NOMO-1 treated with dmso at 0.1 percent for 144 hours (cell line): Measurements from ENCODE around the gene PERM1.
"Not testable (repeated sequence)": the region's sequence is repeated elsewhere in the genome, so short reads cannot be mapped to it uniquely, and the experiment has no call there.

Experiments
- DNase-seq: peaks from one replicate; lab custom pipeline; 2025; ENCODE audit not compliant: unreplicated experiment; lab: John Stamatoyannopoulos, UW

Gene PERM1

GRCh38 chr1:979744-980072, 2.2 kb downstream of the PERM1 start:
- DNase-seq: no peak

DNA sequence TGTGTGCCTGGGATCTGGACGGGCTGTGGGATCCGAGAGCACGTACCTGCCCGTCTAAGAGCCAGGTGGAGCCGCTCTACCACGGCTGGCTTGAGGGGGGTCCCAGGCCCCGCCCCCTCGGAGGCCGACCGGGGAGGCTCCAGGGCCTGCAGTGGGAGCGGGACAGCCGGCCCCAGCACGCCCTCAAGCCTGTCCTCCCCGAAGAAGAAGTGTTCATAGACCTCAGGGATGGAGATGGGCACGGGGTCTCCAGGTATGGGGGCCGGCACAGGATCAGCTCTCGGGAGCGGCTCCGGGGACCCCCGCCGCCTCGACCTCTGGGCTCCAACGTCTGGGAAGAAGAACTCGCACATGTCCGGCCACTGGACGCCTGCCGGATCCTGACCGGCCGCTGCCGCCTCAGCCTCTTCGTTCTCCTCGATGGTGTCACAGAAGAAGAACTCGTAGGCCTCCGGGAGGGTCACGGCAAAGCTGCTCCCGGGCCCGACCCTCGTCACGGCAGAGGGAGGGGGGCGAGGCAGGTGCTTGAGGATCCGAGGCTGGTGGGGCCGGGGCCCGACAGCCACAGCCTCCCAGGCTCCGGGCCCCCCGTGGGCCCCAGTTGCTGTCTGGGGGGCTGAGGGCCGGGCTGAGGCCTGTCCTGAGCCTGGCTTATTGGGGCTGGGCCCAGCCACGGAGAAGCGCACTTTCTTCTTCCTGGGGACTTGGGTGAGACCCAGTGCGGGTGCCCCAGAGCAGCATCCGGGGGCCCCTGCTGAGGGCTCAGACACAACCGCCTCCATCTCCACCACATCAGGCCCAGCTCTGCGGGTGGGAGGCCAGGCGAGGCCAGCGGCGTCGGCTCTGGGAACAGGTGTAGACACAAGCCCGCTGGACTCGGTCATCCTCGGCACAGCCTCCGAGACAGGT, 2.8 kb downstream of the PERM1 start:
- no peak for DNase-seq

DNA sequence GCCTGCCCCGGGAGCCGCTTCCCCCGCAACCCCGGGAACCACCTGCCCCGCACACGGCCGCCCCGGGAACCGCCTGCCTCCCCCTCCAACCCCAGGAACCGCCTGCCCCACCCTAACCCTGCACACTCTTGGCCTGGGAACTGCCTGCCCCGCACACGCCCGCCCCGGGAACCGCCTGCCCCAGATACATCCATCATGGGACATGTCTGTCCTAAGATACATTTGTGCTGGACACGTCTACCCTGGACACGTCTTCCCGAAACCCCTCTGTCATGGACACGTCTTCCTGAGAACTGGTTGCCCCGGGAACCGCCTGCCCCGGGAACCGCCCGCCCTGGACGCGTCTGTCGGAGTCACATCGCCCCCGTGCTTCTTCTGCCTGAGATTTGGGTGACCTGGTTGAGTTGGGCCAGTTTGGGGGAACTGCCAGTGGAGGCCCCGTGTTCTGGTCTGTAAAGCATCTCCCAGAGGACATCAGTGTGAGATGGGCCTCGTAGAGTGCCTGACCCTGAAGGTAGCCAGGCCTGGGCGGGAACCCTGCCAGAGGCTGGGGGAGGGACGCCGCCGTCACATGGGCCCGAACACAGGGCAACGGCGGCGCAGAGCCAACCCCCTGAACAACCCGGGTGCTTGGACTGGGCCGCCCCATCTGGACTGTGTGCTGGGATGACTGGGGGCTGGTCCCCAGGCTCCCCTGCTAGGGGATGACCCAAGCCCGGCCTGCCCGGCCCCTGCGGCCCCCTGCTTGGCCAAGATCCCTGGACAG, 3.6 kb downstream of the PERM1 start:
- no peak for DNase-seq

- not testable (repeated sequence) for DNase-seq
Observed at GRCh38 chr1:976791-977190, 5.1 kb downstream of the PERM1 start.

DNA sequence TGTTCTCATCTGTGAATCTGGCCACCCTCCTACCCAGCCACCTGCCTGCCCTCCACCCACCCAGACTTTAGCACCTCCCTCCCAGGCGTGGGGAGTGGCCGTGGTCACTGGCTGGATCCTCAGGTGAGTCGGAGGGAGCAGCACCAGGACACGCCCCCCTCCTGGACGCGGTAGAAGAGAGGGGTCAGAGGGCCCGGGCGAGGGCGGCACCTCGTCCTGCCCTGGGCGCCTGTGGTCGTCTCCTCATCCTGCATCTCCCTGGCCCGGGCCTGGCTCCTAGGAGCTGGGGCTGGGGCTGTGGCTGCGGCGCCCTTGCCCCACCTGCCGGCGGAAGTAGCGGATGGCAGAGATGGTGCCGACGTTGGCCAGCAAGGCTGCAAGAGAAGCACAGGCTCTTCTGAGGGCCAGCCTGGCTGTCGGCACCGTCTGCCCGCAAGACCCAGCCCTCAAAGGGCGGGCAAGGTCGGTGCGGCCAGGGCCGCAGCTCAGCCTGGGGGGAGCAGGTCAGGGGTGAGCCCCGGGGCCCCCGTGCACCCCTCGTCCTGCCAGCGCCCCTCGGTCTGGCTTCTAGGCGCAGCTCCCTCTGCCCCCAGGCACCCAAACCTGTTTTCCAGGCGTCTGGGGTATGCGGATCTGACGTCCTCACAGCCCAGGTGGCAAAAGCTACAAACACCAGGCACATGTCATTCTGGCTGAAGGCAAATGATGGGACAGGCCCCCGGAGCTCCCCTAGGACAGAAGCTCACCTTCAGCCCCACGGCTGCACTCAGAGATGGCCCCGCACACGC, 5.8 kb downstream of the PERM1 start:
- peak; percentile 41 for DNase-seq

DNA sequence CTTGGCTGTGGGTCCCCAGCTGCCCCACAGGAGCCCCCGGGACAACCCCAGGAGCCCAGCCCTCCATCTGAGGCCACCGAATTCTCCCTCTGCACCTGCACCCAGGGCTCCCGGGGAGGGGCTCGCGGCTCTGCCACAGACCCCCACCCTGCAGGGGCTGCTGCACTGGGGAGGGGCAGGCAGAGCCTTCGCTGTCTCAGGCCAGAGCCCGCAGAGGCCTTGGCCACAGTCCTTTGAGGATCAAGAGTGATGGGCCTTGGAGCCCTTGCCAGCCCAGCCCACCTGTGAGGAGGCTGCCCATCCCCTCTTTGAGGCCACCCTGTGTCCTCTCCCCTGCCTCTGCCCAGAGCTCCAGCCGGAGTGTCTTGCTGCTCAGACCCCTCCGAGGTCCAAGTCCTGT, 6.5 kb downstream of the PERM1 start:
- DNase-seq: no peak

DNA sequence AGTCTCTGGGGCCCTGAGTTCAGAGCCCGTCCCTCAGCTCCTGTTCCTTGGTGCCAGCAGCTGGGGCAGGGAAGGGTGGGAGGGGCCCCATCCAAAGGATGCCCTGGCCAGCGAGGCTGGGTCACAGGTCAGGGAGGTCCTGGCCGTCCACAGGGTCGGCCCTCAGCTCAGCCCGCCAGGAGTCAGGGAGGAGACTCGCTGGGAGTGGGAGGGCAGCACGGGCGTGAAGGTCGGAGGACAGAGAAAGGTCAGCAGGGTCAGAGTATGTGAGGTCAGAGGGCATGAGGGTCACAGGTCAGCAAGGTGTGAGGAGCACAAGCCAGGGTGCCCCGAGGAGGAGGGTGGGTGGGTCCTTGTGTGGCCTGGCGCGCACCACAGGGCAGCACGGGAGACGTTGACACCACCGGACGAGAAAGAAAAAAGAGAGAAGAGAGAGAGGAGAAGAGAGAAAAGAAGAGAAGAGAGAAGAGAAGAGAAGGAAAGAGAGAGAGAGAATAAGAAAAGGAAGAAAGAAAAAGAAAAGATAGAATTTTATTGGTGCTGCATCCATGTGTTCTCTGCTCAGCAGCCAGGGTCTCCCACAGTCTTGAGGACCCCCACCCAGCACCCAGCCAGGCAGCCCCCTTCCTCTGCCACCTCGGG, 7.1 kb downstream of the PERM1 start:
- no peak for DNase-seq

DNA sequence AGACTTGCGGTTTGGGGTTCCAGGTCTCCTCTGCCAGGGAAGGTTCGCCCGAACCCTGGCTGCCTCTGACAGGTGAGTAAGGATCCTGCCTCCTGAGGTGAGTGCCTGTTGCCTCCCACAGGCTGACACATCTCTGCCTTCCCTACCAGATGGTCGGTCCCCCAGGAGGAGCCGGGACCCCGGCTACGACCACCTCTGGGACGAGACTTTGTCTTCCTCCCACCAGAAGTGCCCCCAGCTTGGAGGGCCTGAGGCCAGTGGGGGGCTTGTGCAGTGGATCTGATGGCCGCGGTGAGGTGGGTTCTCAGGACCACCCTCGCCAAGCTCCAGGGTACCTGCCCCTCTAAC, 7.6 kb downstream of the PERM1 start:
- DNase-seq: no peak

GRCh38 chr1:973459-974292, 8.2 kb downstream of the PERM1 start:
- no peak for DNase-seq

GRCh38 chr1:972726-973458, 9.0 kb downstream of the PERM1 start:
- DNase-seq: no peak

DNA sequence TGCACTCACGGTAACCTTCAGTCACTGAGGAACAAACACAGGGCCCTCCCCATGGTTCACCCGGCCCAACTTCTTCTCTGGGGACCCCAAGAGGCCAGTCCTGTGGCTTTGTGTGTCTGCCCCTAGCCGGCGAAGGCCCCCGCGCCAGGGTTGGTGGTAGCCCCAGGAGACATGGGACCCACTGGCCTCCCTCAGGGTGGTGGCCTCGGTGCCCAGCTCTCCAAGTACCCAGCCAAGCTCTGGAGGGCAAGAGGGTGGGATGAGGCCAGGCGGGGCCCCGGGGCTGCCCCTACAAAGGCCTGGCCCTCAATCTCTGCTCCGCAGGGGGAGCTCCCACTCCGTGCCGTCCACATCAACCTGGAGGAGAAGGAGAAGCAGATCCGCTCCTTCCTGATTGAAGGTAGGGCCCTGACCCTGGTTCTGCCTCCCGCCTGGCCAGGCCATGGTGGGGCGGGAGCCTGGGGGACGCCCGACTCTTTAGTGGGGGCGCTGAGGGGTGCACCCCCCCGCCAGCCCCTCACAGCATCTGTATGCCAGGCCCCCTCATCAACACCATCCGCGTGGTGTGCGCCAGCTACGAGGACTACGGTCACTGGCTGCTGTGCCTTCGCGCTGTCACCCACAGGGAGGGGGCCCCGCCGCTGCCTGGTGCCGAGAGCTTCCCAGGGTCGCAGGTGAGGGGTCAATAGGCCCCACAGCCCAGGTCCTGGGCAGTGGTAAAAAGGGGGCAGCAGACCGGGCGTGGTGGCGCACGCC, 10.0 kb downstream of the PERM1 start:
- no peak for DNase-seq

DNA sequence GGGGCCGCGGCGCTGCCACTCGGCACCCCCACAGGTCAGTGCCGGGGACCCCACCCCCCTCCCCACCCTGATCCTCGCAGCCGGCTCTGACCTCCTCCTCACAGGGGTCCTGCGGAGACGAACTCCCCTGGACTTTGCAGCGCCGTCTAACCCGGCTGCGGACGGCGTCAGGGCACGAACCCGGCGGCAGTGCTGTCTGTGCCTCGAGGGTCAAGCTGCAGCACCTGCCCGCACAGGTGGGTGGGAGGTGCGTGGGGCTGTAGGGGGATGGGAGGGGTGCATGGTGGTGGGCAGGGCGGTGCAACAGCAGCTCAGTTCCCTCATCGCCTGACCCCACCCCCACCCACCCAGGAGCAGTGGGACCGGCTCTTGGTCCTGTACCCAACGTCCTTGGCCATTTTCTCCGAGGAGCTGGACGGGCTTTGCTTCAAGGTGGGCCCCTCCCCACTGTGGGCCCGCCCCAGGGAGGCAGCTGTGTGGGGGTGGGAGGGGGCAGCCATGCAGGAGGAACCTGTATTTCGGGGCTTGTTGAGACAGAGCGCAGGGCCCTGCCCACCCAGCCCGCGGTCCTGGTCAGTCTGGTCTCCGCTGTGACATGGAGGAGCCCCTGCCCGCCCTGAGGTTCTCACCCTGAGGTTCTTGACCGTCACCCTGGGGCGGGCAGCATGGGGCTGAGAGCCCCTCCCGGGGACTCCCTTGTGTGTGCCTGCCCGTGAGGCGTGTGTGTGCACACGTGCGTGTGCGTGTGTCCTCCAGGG, 10.7 kb downstream of the PERM1 start:
- no peak for DNase-seq

- no peak for DNase-seq
Observed at GRCh38 chr1:970242-970972, 11.5 kb downstream of the PERM1 start.

DNA sequence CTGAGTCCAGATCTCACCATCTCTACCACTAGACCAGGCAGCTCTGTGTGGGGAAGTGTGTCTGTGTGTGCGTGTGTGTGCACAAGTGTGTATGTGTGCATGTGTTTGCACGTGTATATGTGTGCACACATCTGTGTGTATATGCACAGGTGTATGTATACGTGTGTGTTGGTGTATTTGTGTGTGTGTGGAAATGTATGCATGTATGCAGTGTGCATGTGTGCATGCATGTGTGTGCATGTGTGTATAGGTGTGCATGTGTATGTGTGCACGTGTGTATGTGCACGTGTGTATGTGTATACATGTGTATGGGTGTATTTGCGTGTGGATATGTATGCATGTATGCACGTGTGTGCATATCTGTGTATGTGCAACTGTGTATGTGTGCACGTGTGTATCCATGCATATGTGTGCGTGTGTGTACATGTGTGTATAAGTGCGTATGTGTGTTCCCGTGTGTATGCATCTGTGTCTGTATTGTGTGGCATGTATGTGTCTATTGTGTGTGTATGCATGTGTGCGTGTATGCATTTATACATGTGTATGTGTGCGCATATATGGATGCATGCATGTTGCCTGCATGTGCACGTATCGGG, 12.5 kb downstream of the PERM1 start:
- no peak for DNase-seq

- DNase-seq: no peak
Observed at GRCh38 chr1:967466-968343, 14.2 kb downstream of the PERM1 start.

GRCh38 chr1:966704-967300, 15.1 kb downstream of the PERM1 start:
- peak; percentile 28 for DNase-seq
